Upper lobe of left lung (tissue), 6 donors: ENCODE measurements around the gene PTPRD. TPM values are rescaled to one million over a fixed set of nuclear protein-coding genes. Genes with fewer than 3 reads are reported as not detected.

ENCODE experiments used
- ATAC-seq, 2 donors: fragments of 200-7000 bp; cut with Tn5 transposase; one replicate each; pipeline ENCODE4 v1.9.1; 2022; ENCODE audit warnings: mild to moderate bottlenecking in 2 of 2, moderate library complexity in 2 of 2; ENCODE audit not compliant: low FRiP score in 2 of 2
- DNase-seq, 2 donors: peaks; one replicate each; pipeline ENCODE4 v3.0.0-alpha.2; 2019 to 2020
- H3K27ac ChIP-seq, 4 donors: fragments of 200-600 bp; sonication (generic); one replicate each; pipeline ENCODE4 v1.5.1; 2016 to 2019
- H3K27me3 ChIP-seq, 4 donors: fragments of 200-600 bp; sonication (generic); one replicate each; pipeline ENCODE4 v1.5.1; 2017 to 2019
- H3K36me3 ChIP-seq, 4 donors: fragments of 200-600 bp; sonication (generic); one replicate each; pipeline ENCODE4 v1.5.1; 2016 to 2019
- H3K4me1 ChIP-seq, 4 donors: fragments of 200-600 bp; sonication (generic); one replicate each; pipeline ENCODE4 v1.5.1; 2018 to 2019
- H3K4me3 ChIP-seq, 4 donors: fragments of 200-600 bp; sonication (generic); one replicate each; pipeline ENCODE4 v1.5.1; 2017 to 2019; ENCODE audit warnings: mild to moderate bottlenecking in 2 of 4, moderate library complexity in 1 of 4
- H3K9me3 ChIP-seq, 4 donors: fragments of 200-600 bp; sonication (generic); one replicate each; pipeline ENCODE4 v1.5.1; 2018 to 2019
- EP300 ChIP-seq, 4 donors: sonication (generic); formaldehyde crosslinking; IDR thresholded peaks; one replicate each; pipeline ENCODE4 v1.5.1; 2017; ENCODE audit warnings: antibody characterized with exemption in 4 of 4, control low read depth in 2 of 4
- POLR2A ChIP-seq, 4 donors: fragments of 450-650 bp; IDR thresholded peaks; one replicate each; pipeline ENCODE4 v1.5.1; 2016 to 2017; ENCODE audit warnings: antibody characterized with exemption in 4 of 4, mild to moderate bottlenecking in 2 of 4
- POLR2AphosphoS5 ChIP-seq, 2 donors: sonication (generic); formaldehyde crosslinking; IDR thresholded peaks; one replicate each; pipeline ENCODE4 v1.5.1; 2017; ENCODE audit warnings: antibody characterized with exemption in 2 of 2
- WGBS, 2 donors: methylation state at CpG; one replicate each; pipeline ENCODE4 v1.1.5; 2017 to 2018; 5-methylcytosine and 5-hydroxymethylcytosine counted together
- total RNA-seq, 6 donors: library from RNA; depleted of rRNA in 4 of 6; stranded (reverse); fragments of >200 nt in 4 of 6; gene quantifications; one replicate each; pipeline versions ENCODE4 v1.1.0 to v1.2.1, GENCODE V29; 2016 to 2021
- TF ChIP-seq, protein P1 (sequence below), 6 experiments: fragments of 450-650 bp in 4 of 6; fragments of 200-600 bp in 2 of 6; sonication (generic) in 2 of 6; IDR thresholded peaks; one replicate each; pipeline ENCODE4 v1.5.1; 2016 to 2019; ENCODE audit warnings: antibody characterized with exemption in 6 of 6
- donor health status: DM: no; HTN: no; CAD: no; lungs with moderate emphysema.
- donor health status: DM: no; HTN: yes; CAD: no; lungs with severe emphysema.

PTPRD gene
- total RNA-seq, 6 donors from 2014 or later, result 7.4 to 46.1 (median 14.5) TPM

DNA sequence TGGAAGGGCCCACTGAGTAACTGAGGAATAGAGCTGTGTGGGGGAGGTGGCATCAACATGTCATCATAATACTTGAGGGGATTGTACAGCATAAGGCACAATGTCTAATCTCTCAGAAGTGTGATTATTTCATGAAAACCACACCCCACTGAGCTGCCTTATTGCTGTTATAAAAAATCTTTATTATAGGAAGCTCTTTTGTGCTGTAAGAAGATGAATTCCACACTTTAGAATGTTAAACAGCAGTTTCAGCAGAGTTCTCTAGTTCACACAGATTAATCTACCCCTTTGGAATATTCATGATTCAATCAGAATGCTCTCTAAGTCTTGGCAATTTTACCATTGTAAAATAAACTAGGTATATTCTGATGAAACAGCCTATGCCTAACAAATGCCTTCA lies 1389.6 kb downstream of the PTPRD start:
- Histone ChIP-seq H3K27ac (no peak overlapping the region), H3K36me3 (no peaks in the 10 kb centered on the region), H3K9me3 (no peaks in the 10 kb centered on the region), H3K27me3 (no peaks in the 10 kb centered on the region), H3K4me3 (no peak overlapping the region), H3K4me1 (no peaks in the 10 kb centered on the region)
- ATAC-seq (no peak), DNase-seq (no peak)
- TF ChIP-seq EP300 (IDR thresholded peaks at IDR 0.05), result no peak
- TF ChIP-seq, protein P1, sequence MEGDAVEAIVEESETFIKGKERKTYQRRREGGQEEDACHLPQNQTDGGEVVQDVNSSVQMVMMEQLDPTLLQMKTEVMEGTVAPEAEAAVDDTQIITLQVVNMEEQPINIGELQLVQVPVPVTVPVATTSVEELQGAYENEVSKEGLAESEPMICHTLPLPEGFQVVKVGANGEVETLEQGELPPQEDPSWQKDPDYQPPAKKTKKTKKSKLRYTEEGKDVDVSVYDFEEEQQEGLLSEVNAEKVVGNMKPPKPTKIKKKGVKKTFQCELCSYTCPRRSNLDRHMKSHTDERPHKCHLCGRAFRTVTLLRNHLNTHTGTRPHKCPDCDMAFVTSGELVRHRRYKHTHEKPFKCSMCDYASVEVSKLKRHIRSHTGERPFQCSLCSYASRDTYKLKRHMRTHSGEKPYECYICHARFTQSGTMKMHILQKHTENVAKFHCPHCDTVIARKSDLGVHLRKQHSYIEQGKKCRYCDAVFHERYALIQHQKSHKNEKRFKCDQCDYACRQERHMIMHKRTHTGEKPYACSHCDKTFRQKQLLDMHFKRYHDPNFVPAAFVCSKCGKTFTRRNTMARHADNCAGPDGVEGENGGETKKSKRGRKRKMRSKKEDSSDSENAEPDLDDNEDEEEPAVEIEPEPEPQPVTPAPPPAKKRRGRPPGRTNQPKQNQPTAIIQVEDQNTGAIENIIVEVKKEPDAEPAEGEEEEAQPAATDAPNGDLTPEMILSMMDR (IDR thresholded peaks at IDR 0.05), result no peak
- no peak for TF ChIP-seq POLR2A (IDR thresholded peaks at IDR 0.05)
- no peak for TF ChIP-seq POLR2AphosphoS5 (IDR thresholded peaks at IDR 0.05)

- Histone ChIP-seq H3K4me3 (no peak overlapping the region), H3K36me3 (no peaks in the 10 kb centered on the region), H3K4me1 (no peaks in the 10 kb centered on the region), H3K9me3 (no peaks in the 10 kb centered on the region), H3K27me3 (no peaks in the 10 kb centered on the region), H3K27ac (no peak overlapping the region)
- ATAC-seq (no peak), DNase-seq (no peak)
- 94 to 100% methylated on average over 1 of the region's 1 CpG for WGBS, 2 donors
- no peak for TF ChIP-seq POLR2AphosphoS5 (IDR thresholded peaks at IDR 0.05)
- TF ChIP-seq POLR2A (IDR thresholded peaks at IDR 0.05), result no peak
- TF ChIP-seq EP300 (IDR thresholded peaks at IDR 0.05), result no peak
- TF ChIP-seq, protein P1 (IDR thresholded peaks at IDR 0.05), result no peak
Measured at GRCh38 chr9:9222730-9223129, 1390.1 kb downstream of the PTPRD start.

DNA sequence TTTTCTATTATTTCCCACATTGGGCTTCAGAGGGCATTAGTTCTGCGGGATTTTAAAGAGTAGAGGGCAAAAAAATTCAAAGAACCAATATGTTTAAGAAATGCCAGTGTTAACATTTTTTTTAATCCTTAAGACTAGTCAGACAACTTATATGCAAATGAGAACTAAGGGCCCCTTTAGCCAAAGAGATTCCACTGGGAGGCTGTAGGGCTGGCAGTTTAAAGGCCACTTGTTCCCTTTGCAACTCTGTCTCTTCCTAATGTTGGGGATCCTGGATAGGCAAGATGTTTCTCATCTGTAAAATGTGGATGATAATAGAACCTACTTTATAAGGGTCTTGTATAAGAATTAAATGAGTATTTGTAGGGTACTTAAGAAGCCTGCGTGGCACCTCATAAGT lies 1395.9 kb downstream of the PTPRD start:
- ATAC-seq, result no peak
- no peak for DNase-seq
- 89 to 92% methylated on average over 2 of the region's 2 CpGs for WGBS, 2 donors

GRCh38 chr9:9215050-9215449 lies 1397.8 kb downstream of the PTPRD start:
- H3K9me3 ChIP-seq, result no peaks in the 10 kb centered on the region
- DNase-seq (no peak), ATAC-seq (no peak)
- TF ChIP-seq EP300 (IDR thresholded peaks at IDR 0.05) (no peak), POLR2AphosphoS5 (IDR thresholded peaks at IDR 0.05) (no peak), POLR2A (IDR thresholded peaks at IDR 0.05) (no peak)
- TF ChIP-seq, protein P1 (IDR thresholded peaks at IDR 0.05), result no peak
- 57 to 70% methylated on average over 2 of the region's 2 CpGs for WGBS, 2 donors
- H3K36me3 ChIP-seq, result no peaks in the 10 kb centered on the region
- no peak overlapping the region for H3K4me3 ChIP-seq
- H3K4me1 ChIP-seq, result no peaks in the 10 kb centered on the region
- no peaks in the 10 kb centered on the region for H3K27me3 ChIP-seq
- H3K27ac ChIP-seq, result no peak overlapping the region

More for the DNA sequence above, 1395.9 kb downstream of the PTPRD start:
- Histone ChIP-seq H3K4me3 (no peak overlapping the region), H3K27me3 (no peaks in the 10 kb centered on the region), H3K27ac (no peak overlapping the region), H3K9me3 (no peaks in the 10 kb centered on the region), H3K36me3 (no peaks in the 10 kb centered on the region), H3K4me1 (no peaks in the 10 kb centered on the region)
- TF ChIP-seq, protein P1 (IDR thresholded peaks at IDR 0.05), result no peak
- no peak for TF ChIP-seq POLR2AphosphoS5 (IDR thresholded peaks at IDR 0.05)
- no peak for TF ChIP-seq POLR2A (IDR thresholded peaks at IDR 0.05)
- TF ChIP-seq EP300 (IDR thresholded peaks at IDR 0.05), result no peak

DNA sequence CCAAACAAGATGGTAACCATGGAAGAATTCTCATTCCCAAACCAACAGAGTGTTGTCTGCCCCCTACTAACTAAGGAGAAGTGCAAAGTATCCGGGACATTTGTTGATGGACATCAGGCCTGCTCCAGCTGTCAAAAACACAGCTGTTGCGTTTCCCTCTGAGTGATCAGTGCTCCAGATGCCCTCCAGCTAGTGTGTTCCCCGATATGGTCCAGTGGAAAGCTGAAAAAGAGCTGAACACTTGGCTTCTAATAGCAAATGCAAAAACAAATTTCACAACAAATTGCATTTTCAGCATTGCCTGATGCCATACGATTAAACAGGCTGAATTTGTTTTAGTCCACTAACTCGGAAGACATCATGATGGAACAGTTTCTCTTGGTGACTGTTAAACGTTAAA lies 1398.7 kb downstream of the PTPRD start:
- TF ChIP-seq, protein P1 (IDR thresholded peaks at IDR 0.05), result no peak
- TF ChIP-seq POLR2A (IDR thresholded peaks at IDR 0.05) (no peak), EP300 (IDR thresholded peaks at IDR 0.05) (no peak), POLR2AphosphoS5 (IDR thresholded peaks at IDR 0.05) (no peak)
- DNase-seq, result no peak
- no peak overlapping the region for H3K27ac ChIP-seq
- ATAC-seq, result no peak
- H3K36me3 ChIP-seq, result no peaks in the 10 kb centered on the region
- H3K9me3 ChIP-seq, result no peaks in the 10 kb centered on the region
- 66 to 74% methylated on average over 6 of the region's 6 CpGs for WGBS, 2 donors
- H3K4me3 ChIP-seq, result no peak overlapping the region
- no peaks in the 10 kb centered on the region for H3K4me1 ChIP-seq
- no peaks in the 10 kb centered on the region for H3K27me3 ChIP-seq
